ENCODE results near the gene SRGAP3. TPM values are rescaled to one million over a fixed set of nuclear protein-coding genes. Genes with fewer than 3 reads are reported as not detected.

Gene SRGAP3
- total RNA-seq, 4 donors from 2014 or later: 13.1 to 84.9 (median 27.4) TPM

DNA sequence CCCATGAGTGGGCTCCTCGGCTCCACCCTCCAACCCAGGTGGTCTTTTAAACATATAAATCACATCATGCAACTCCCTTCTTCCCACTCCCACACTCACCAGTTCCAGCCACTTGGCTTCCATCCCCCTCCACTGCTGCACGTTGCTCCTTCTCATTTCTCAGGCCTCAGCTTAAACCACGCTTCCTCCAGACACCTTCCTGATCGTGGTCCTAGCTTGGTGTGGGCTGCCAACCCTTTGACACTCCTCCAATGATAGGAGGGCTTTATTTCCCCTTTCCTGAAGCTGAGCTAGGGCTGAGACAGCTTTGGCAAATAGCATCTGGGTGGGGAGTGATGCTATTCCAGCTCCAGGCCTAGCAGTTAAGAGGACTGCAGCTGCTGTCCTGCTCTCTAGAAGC, 130.1 kb downstream of the SRGAP3 start:
- Histone ChIP-seq H3K36me3 (peaks cover 10% of the 10 kb centered on the region), H3K4me3 (no peak overlapping the region), H3K27ac (no peak overlapping the region), H3K4me1 (no peaks in the 10 kb centered on the region), H3K27me3 (no peaks in the 10 kb centered on the region), H3K9me3 (no peaks in the 10 kb centered on the region)
- DNase-seq (ENCODE audit: low spot score in 2 of 2): peak in 1 of 2 donors; percentile 5
- TF ChIP-seq, protein P1, sequence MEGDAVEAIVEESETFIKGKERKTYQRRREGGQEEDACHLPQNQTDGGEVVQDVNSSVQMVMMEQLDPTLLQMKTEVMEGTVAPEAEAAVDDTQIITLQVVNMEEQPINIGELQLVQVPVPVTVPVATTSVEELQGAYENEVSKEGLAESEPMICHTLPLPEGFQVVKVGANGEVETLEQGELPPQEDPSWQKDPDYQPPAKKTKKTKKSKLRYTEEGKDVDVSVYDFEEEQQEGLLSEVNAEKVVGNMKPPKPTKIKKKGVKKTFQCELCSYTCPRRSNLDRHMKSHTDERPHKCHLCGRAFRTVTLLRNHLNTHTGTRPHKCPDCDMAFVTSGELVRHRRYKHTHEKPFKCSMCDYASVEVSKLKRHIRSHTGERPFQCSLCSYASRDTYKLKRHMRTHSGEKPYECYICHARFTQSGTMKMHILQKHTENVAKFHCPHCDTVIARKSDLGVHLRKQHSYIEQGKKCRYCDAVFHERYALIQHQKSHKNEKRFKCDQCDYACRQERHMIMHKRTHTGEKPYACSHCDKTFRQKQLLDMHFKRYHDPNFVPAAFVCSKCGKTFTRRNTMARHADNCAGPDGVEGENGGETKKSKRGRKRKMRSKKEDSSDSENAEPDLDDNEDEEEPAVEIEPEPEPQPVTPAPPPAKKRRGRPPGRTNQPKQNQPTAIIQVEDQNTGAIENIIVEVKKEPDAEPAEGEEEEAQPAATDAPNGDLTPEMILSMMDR (IDR thresholded peaks at IDR 0.05): no peak
- no peak for TF ChIP-seq POLR2AphosphoS5 (IDR thresholded peaks at IDR 0.05)
- TF ChIP-seq POLR2A (IDR thresholded peaks at IDR 0.05): no peak
- no peak for TF ChIP-seq EP300 (IDR thresholded peaks at IDR 0.05)
- WGBS: 84% methylated on average over 4 of the region's 4 CpGs

DNA sequence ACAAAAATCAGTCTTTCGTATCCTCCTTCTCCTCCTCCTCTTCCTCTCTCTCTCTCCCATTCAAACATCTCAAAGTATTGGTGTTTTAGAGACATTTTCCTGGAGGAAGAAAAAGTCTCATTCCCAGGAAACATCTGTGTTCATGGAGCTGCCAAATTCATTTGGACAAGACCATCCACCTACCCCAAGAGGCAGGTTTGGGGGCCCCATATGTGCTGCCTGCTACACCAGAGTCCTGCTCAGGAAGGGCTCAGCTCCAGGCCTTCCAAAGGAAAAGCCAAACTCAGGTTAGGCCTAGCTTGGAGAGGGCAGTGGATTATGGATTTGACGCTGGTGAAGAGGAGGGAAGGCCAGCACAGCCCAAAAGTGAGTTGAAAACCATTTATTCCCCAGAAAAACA, 131.2 kb downstream of the SRGAP3 start:
- H3K27ac ChIP-seq: no peak overlapping the region
- H3K36me3 ChIP-seq: peaks cover 4% of the 10 kb centered on the region
- H3K4me3 ChIP-seq: no peak overlapping the region
- H3K9me3 ChIP-seq: no peaks in the 10 kb centered on the region
- 97% methylated on average over 1 of the region's 2 CpGs for WGBS
- H3K27me3 ChIP-seq: no peaks in the 10 kb centered on the region
- no peak for DNase-seq (ENCODE audit: low spot score in 2 of 2)
- TF ChIP-seq EP300 (IDR thresholded peaks at IDR 0.05) (no peak), POLR2AphosphoS5 (IDR thresholded peaks at IDR 0.05) (no peak), POLR2A (IDR thresholded peaks at IDR 0.05) (no peak)
- TF ChIP-seq, protein P1 (IDR thresholded peaks at IDR 0.05): no peak
- no peaks in the 10 kb centered on the region for H3K4me1 ChIP-seq

DNA sequence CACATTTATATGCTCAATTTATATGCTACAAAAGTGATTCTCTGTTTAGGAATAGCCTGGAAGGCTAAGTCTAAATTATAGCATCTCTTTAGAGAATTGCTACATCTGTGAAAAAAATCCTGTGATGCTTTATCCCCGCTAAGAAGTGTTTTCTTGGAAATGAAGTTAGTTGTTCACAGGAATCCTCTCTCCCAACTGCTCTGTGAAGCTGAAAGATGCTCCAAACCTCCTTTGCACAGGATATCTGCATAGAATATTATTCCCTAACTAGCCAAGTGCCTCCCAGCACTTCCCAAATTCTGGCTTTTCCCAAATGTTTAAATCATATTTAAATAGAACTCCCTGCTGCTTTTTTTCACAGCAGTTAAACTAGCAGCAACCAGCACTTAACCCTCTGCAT, 132.2 kb downstream of the SRGAP3 start:
- no peak for TF ChIP-seq EP300 (IDR thresholded peaks at IDR 0.05)
- TF ChIP-seq POLR2A (IDR thresholded peaks at IDR 0.05): no peak
- no peak for TF ChIP-seq POLR2AphosphoS5 (IDR thresholded peaks at IDR 0.05)
- TF ChIP-seq, protein P1 (IDR thresholded peaks at IDR 0.05): no peak
- Histone ChIP-seq H3K27ac (no peak overlapping the region), H3K9me3 (no peaks in the 10 kb centered on the region), H3K4me3 (no peak overlapping the region), H3K36me3 (peaks cover 4% of the 10 kb centered on the region), H3K4me1 (peaks cover 5% of the 10 kb centered on the region), H3K27me3 (no peaks in the 10 kb centered on the region)
- 68% methylated on average over 1 of the region's 1 CpG for WGBS
- no peak for DNase-seq (ENCODE audit: low spot score in 2 of 2)

DNA sequence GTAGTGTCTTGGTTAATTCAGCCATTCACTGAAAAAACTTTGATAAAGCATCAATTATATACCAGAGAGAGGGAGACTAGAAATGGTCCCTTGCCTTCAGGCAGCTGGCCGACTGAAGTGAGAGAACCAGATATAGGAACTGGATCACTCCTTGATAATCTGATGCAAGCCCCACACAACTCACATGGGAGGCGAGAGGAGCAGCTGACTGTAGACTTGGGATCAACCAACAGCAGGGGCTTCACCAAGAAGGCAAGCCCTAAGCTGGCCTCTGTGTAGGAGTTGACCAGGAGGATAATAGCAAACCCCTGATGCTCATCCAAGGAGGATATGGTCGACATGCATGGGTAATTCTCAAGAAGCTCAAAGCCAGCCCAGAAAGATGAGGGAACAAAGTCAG, 133.1 kb downstream of the SRGAP3 start:
- H3K9me3 ChIP-seq: no peaks in the 10 kb centered on the region
- H3K36me3 ChIP-seq: peaks cover 4% of the 10 kb centered on the region
- TF ChIP-seq POLR2A (IDR thresholded peaks at IDR 0.05) (no peak), POLR2AphosphoS5 (IDR thresholded peaks at IDR 0.05) (no peak), EP300 (IDR thresholded peaks at IDR 0.05) (no peak)
- TF ChIP-seq, protein P1 (IDR thresholded peaks at IDR 0.05): no peak
- DNase-seq (ENCODE audit: low spot score in 2 of 2): no peak
- H3K4me1 ChIP-seq: peaks cover 13% of the 10 kb centered on the region
- 91% methylated on average over 3 of the region's 3 CpGs for whole genome bisulfite sequencing
- no peak overlapping the region for H3K4me3 ChIP-seq
- no peaks in the 10 kb centered on the region for H3K27me3 ChIP-seq
- H3K27ac ChIP-seq: no peak overlapping the region

DNA sequence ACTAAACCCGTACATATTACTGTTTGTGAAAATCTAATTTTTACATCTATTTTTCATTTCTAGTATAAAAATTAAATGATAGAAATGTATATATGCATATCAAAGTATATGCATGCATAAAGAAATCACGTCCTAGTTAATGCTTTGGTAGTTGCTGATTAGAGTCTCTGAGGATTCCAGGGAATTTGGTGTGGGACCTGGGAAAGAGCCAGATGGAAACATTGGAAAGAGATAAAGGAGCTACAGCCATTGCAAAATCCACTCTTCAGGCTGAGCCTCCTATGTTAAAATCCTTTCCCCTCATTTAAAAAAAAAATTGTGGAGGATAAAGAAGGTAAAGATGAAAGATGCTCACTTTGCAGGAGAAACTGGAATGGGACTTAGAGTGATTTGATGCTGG, 134.1 kb downstream of the SRGAP3 start:
- WGBS: 91% methylated on average over 2 of the region's 2 CpGs
- H3K36me3 ChIP-seq: peaks cover 3% of the 10 kb centered on the region

More for the DNA sequence above, 134.1 kb downstream of the SRGAP3 start:
- Histone ChIP-seq H3K27me3 (no peaks in the 10 kb centered on the region), H3K4me1 (peaks cover 16% of the 10 kb centered on the region), H3K27ac (no peak overlapping the region), H3K4me3 (no peak overlapping the region), H3K9me3 (no peaks in the 10 kb centered on the region)
- TF ChIP-seq POLR2A (IDR thresholded peaks at IDR 0.05) (no peak), EP300 (IDR thresholded peaks at IDR 0.05) (no peak)
- TF ChIP-seq, protein P1 (IDR thresholded peaks at IDR 0.05): no peak
- no peak for DNase-seq (ENCODE audit: low spot score in 2 of 2)
